Gastroesophageal sphincter (tissue), 3 donors: ENCODE data around the gene DRC7.

Experiments
- POLR2A ChIP-seq, 2 donors: fragments of 450-650 bp; IDR thresholded peaks; one replicate each; pipeline ENCODE4 v1.6.1; 2017; ENCODE audit warnings: antibody characterized with exemption in 2 of 2, mild to moderate bottlenecking in 2 of 2, moderate library complexity in 1 of 2
- POLR2AphosphoS5 ChIP-seq: sonication (generic); formaldehyde crosslinking; IDR thresholded peaks from one replicate; pipeline ENCODE4 v1.6.1; 2017; ENCODE audit warnings: antibody characterized with exemption
- TF ChIP-seq, protein P1 (sequence below), 4 experiments: fragments of 200-600 bp in 2 of 4; fragments of 450-650 bp in 2 of 4; sonication (generic) in 1 of 4; IDR thresholded peaks; one replicate each; pipeline ENCODE4 v1.5.1; 2017 to 2019; ENCODE audit warnings: antibody characterized with exemption in 4 of 4, mild to moderate bottlenecking in 2 of 4, moderate library complexity in 2 of 4

DNA sequence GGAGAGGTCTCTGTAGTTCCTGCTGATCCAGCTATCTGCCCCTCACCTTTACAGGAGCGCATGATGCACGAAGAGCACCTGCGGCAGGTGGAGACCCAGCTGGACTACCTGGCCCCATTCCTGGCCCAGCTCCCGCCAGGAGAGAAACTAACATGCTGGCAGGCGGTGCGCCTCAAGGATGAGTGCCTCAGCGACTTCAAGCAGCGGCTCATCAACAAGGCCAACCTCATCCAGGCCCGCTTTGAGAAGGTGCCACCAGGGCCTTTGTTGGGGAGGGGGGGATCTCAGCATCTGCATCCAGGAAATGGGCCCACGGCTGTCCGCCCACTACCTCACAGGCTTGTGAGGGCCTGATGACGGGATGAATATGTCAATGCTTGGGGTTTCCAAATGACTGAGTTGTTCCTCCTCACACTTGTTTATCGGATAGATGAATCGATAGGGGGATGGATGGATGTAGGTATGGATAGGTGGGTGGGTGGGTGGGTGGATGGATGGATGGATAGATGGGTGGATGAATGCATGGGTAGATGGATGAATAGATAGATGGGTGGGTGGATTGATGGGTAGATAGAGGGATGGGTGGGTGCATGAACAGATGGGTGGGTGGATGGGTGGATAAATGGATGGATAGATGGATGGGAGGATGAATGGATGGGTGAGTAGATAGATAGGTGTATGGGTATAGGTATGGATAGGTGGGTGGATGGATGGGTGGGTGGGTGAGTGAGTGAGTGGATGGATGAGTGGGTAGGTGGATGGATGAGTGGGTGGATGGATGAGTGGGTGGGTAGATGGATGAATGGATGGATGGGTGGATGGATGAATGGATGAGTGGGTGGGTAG lies 34.0 kb downstream of the DRC7 start:
- TF ChIP-seq, protein P1, sequence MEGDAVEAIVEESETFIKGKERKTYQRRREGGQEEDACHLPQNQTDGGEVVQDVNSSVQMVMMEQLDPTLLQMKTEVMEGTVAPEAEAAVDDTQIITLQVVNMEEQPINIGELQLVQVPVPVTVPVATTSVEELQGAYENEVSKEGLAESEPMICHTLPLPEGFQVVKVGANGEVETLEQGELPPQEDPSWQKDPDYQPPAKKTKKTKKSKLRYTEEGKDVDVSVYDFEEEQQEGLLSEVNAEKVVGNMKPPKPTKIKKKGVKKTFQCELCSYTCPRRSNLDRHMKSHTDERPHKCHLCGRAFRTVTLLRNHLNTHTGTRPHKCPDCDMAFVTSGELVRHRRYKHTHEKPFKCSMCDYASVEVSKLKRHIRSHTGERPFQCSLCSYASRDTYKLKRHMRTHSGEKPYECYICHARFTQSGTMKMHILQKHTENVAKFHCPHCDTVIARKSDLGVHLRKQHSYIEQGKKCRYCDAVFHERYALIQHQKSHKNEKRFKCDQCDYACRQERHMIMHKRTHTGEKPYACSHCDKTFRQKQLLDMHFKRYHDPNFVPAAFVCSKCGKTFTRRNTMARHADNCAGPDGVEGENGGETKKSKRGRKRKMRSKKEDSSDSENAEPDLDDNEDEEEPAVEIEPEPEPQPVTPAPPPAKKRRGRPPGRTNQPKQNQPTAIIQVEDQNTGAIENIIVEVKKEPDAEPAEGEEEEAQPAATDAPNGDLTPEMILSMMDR (IDR thresholded peaks at IDR 0.05): no peak
- no peak for TF ChIP-seq POLR2A (IDR thresholded peaks at IDR 0.05)
- TF ChIP-seq POLR2AphosphoS5: no peak
